Activated gamma-delta T cell treated with Interleukin-2 at 50 U/mL for 16 hours (primary cell): Measurements from ENCODE around the gene PDE9A.
"Not testable (repeated sequence)": the region's sequence is repeated elsewhere in the genome, so short reads cannot be mapped to it uniquely, and the experiment has no call there.

Experiments
- DNase-seq: peaks from one replicate; pipeline ENCODE4 v3.0.0-alpha.2; 2020

The PDE9A gene

GRCh38 chr21:42716074-42716473 is 62.7 kb downstream of the PDE9A start:
- no peak for DNase-seq

GRCh38 chr21:42720484-42720883 is 67.1 kb downstream of the PDE9A start:
- not testable (repeated sequence) for DNase-seq

GRCh38 chr21:42721341-42721824 is 68.0 kb downstream of the PDE9A start:
- DNase-seq: no peak

- no peak for DNase-seq
Observed at GRCh38 chr21:42722153-42722552, 68.7 kb downstream of the PDE9A start.

GRCh38 chr21:42722808-42723473 is 69.5 kb downstream of the PDE9A start:
- no peak for DNase-seq

GRCh38 chr21:42724226-42724920 is 71.0 kb downstream of the PDE9A start:
- DNase-seq: no peak

GRCh38 chr21:42725416-42725930 is 72.1 kb downstream of the PDE9A start:
- no peak for DNase-seq

GRCh38 chr21:42731264-42732032 is 78.0 kb downstream of the PDE9A start:
- DNase-seq: no peak

GRCh38 chr21:42732033-42732410 is 78.6 kb downstream of the PDE9A start:
- no peak for DNase-seq

GRCh38 chr21:42733037-42733627 is 79.7 kb downstream of the PDE9A start:
- DNase-seq: no peak

GRCh38 chr21:42733874-42734273 is 80.5 kb downstream of the PDE9A start:
- no peak for DNase-seq

GRCh38 chr21:42734323-42734971 is 81.0 kb downstream of the PDE9A start:
- DNase-seq: no peak

- DNase-seq: no peak
Observed at GRCh38 chr21:42735061-42735460, 81.6 kb downstream of the PDE9A start.

- DNase-seq: no peak
Observed at GRCh38 chr21:42735944-42736343, 82.5 kb downstream of the PDE9A start.

- DNase-seq: no peak
Observed at GRCh38 chr21:42736646-42737350, 83.4 kb downstream of the PDE9A start.

- DNase-seq: peak; percentile 17
Observed at GRCh38 chr21:42737951-42738590, 84.7 kb downstream of the PDE9A start.

GRCh38 chr21:42739061-42739931 is 85.9 kb downstream of the PDE9A start:
- no peak for DNase-seq

GRCh38 chr21:42740405-42740909 is 87.0 kb downstream of the PDE9A start:
- DNase-seq: no peak

GRCh38 chr21:42741066-42741465 is 87.6 kb downstream of the PDE9A start:
- no peak for DNase-seq
